Ammon's horn (tissue), 1 donor: ENCODE data around the gene CNDP2.
A peak's percentile ranks its signal among the peaks of the same experiment; 100 is the strongest.

ENCODE experiments used
- DNase-seq: peaks from one replicate; pipeline ENCODE4 v3.0.0-alpha.2; 2016; ENCODE audit warnings: low spot score

Gene CNDP2

DNA sequence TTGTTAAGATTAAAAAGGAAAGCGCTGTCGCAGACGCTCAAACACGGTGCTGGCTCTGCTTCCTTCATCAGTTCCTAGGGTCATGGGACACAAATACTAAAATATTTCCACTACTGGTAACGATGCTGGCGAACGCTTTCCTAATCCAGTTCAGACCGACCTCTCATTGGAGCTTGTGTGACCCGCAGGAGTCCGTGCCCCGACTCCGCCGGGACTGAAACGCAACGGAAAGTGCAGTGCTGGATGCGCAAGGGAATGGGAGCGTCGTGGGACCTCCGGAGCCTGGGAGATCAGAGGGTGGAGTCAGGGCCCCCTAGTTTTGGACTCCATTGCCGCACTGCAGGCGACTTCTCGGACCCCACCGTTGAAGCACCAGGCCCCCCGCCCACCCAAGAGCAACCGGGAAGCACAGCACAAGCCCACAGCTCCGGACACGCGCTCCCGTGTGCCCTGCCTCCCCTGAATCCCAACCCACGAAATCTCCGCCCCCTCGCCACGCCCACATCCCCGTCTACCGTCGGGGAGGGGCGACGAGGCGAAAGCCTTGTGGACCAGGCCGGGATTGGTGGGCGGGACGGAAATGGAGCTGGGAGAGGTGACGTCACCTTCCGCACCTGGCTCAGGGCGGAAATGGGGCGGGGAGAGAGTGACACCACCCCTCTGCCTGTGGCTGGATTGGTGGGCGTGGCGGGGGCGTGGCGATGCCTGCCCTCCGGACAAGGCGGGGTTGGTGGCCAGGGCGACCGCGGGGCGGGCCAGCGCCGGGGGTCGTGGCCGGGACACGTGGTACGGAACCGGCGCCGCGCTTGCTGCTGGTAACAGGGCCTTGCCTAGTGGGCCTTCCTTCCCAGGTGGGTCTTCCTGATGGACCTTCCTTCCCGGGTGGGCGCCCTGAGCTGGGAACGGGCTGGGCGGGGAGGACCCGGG lies at the start of gene CNDP2:
Gene CNDP2 (plus strand): TSS at position 783 of the 927 bp plus-strand sequence. CDS start 3,611 bp downstream, outside the sequence.
- peak; percentile 100 for DNase-seq

DNA sequence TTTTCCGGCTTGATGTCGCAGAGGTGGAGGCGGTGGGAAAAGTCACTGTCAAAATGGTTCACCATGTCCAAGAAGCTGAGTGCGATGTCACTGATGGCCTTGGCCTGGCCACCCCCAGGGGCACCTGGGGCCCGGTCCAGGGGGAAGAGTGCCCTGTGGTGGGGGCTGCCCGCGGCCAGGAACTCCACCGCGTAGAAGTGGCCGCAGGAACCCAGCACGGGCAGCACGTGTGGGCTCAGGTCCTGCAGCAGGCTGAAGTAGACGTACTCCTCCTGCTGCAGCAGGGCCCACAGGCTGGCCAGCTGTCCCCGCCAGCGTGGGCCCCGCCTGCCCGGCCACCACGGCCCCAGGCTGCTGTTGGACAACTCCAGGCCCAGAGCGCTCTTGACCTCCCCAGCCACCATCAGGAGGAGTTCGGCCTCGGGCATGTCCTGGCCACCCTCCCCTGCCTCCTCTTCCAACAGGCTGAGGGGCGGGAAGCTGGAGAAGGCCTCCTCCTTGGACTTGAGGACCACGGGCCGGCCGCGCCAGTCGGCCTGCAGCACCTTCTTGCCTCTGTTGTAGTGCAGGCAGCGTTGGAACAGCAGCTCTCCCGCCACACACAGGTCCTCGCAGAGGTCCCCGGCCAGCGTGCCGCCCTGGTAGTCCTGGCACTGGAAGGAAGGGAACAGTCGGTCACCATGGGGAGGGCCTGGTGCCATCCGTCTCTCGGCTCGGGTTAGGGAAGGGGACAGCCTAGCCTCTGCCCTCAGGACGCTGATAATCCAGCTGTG lies 49.3 kb upstream of the CNDP2 start:
- DNase-seq: no peak

DNA sequence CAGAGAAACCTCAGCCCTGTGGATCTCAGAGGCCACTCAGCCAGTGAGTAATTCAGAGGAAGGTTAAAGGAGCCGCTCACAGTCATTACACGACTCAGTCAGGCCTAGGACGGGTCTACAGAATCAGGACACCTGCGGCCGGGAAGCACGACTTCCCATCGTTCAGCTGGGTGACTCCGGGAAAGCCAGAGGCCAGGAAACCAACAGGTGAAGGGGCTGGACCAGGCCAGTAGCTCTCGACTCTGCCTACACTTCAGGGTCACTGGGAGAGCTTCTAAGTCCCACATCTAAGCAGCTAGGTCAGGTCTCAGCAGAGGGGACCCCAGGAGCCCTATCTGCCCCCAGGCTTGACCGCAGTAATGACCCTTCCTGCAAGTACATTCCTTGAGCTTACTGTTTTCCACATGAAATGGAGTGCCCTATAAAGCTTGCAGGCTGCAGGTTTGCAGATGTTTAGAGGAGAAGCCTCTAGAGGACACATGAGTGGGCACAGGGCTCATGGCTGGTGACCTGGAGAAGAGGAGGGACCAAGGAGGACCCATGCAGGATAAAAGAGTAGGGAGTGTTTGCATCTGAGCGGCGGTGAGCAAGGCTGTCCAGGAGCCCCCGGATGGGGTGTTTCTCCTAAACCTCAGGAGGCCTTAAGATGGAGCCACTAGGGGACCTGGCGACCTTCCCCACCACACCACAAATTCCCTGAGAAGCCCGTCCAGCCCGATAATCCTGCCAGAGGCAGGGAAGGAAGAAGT lies 48.6 kb upstream of the CNDP2 start:
- DNase-seq: no peak

DNA sequence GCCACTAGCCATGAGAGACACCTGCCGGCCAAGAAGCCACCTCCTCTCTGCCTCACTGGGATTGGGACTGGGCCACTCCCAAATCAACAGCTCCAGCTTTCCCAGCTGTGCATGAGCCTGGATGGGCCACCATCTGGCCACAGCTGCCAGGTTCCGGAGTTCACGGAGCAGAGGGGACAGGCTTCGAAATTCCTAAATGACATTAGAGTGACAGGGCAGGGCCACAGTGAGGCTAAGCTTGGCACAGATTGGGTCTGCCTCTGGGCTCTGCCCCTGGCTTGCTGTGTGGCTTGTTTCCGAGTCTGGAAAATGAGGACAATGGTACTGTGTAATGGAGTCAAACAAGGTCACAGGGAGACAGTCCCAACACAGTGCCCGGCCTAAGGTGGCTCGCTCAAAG lies 45.5 kb upstream of the CNDP2 start:
- peak; percentile 87 for DNase-seq

DNA sequence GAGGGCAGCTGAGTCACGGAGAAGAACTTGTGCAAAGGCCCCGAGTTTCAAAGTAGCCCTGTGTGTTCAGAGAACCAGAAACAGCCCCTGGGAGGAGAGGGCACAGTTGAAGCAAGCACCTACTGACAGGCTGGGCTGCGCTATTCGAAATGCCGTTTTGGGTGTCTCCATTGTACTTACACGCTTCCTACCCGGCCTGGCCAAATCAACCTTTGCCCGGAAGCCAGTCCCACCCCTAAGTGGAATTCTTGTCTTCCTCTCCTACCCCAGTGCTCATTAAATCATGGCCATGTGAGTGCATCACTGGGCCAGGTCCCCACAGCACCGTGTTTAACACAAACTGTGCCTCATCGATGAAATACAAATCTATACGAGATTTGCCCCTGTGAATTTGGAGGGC lies 45.0 kb upstream of the CNDP2 start:
- no peak for DNase-seq

DNA sequence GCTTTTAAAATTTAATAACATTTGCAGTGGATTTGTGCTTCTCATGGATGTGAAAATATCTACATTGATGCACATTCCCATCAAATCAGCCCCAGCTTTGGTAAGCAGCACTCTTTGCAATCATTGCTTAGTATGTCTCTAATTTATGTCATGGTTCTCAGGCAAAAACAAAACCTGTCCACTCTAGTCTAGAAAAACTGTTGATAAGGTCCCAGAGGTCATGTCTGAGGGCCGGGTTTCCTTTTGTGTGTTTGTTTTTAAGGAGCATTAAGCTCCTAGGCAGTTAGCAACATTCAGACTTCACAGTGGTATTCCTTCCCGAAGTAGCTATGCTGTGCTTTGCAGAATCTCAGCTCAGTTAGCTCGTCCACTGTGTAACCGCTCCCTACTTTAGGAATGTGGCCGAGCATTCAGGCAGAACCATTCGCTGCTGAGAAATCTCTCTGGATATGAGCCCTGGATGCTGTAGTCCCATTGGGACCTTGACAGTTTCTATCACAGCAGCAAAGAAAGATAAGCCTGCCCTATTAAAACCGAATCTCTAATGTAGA lies 43.1 kb upstream of the CNDP2 start:
- DNase-seq: peak; percentile 27

DNA sequence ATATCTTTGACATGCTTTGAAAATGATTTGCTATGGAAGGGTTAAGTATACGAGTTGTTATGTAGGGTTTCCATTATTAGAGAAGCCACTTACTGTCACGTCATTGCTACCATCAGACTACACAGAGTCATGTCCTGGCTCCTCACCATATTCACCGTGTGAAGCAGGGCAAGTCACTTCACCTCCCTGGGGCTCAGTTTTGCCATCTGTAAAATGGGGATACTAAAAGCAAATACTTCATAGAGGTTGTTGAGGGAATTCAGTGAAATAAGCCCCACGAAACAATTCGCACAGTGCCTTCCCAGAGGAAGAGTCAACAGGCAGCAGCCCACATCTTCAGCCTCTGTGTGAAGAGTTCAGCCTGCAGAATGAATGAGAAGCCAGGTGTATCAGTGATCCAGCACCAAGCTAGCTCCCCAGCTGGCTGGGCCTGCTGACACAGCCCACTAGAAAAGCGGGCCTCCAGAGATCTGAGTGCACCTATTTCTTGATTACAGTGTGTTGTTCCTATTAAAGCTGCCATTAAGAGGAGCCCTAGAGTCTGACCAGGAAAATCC lies 42.4 kb upstream of the CNDP2 start:
- no peak for DNase-seq

DNA sequence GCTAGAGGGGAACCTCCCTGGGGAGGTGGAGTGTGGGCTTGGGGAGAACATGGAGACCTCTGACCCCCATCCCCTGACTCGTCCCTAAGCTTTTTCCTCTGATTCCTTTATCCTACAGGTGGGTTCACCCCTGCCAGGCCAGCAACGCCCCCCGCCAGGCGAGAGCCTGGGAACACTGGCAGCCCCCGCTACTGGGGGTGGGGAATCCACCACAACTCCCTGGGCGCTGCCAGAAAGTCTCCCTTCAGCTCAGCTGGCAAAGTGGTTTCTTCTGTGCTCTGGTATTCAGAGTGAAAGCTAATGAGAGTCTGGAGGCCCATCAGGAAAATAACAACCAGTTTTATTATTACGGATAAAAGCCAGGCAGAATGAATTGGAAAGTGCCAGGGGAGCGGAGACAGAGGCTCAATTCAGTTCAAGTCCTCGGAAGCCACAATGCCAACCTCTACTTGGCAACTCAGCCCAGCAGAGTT lies 41.8 kb upstream of the CNDP2 start:
- DNase-seq: peak; percentile 91

DNA sequence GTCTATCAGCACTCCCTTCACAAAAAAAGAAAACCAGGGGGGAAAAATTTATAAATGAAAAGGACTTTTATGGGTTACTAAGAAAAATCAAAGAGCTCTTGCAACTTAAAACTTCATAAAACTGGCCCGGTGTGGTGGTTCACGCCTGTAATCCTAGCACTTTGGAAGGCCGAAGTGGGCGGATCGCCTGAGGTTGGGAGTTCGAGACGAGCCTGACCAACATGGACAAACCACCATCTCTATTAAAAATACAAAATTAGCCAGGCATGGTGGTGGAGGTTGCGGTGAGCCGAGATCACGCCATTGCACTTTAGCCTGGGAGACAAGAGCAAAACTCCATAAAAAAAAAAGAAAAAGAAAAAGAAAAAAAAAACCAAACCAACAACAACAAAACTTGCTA lies 40.8 kb upstream of the CNDP2 start:
- no peak for DNase-seq

DNA sequence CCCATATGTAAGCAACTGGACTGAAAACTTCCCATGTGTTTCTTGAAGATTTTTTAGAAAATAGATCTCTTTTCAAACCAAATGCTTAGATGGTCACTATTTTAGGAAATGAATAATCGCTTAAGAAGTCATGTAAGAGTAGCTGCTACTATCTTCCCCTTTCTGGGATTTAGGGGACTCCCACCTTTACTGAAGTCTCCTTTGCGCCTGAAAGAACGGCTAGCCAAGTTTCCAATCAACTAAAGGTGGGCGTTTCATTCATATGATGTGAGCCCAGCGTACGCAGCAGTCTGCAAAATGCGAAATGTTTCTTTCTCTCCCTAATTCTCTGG lies 40.2 kb upstream of the CNDP2 start:
- no peak for DNase-seq

DNA sequence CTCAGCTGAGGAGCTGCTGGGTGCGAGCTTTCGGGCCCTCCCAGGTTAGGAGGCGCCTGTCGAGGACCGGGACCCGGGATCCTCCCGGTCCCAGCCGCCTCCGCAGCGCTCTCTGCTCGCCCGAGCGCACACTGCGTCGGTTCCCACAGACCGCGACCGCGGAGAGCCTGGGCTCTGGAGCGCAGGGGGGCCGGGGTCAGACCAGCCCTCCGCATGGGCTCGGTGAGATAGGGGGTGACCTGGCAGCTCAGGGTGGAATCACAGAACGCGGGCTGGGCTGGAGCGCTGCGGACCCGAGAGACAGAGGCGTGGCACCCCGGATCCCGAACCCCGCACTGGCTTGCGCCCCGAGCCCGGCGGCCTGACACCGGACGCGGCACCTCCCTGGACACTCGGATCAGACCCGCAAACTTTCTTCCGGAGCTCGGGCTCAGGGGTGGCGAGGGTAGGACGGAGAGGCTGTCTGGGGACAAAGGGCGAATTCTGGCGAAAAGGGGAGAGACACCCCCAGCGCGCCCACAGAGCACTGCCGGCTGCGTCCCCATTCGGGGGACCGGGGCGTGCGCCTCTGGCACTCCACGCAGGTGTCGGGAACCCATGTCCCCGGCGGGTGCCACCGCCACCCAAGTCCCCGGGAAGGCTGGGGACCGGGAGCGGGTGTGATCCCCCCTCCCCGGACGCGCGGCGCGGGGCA lies 39.7 kb upstream of the CNDP2 start:
- DNase-seq: no peak

DNA sequence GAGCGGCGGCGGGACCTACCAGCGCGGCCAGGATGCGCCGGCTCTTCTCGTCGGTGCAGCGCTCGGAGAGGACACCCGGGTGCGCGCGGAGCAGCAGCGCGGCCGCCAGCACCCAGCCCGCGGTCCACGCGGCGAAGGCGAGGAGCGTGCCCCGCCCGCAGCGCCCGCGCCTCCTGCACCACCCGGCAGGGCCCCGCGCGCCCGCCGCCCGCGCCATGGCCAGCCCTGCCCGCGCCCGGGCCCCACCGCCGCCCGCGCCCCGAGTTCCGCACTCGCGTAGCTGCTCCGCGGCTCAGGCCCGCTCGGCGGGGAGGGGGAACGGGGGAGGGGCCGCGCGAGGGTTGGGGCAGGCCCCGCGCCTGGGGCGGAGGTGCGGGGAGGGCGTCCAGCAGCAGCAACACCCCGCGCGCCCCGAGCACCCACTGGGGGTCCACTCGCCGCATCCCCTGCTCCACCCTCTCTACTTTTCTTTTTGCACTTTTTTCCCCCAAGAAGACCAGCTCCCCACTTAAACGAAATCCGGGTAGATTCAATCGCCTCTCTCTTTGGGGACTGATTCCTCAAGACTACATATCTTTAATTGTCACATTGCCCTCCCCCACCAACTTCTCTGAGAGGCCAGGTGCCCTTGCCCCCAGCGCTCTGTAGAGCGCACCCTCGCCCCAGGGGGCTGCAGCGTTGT lies 39.0 kb upstream of the CNDP2 start, which contains the start of gene DIPK1C:
Gene DIPK1C (minus strand): TSS at position 266 of the 682 bp plus-strand sequence. CDS start 49 bp downstream, at position 217.
- DNase-seq: peak; percentile 67

DNA sequence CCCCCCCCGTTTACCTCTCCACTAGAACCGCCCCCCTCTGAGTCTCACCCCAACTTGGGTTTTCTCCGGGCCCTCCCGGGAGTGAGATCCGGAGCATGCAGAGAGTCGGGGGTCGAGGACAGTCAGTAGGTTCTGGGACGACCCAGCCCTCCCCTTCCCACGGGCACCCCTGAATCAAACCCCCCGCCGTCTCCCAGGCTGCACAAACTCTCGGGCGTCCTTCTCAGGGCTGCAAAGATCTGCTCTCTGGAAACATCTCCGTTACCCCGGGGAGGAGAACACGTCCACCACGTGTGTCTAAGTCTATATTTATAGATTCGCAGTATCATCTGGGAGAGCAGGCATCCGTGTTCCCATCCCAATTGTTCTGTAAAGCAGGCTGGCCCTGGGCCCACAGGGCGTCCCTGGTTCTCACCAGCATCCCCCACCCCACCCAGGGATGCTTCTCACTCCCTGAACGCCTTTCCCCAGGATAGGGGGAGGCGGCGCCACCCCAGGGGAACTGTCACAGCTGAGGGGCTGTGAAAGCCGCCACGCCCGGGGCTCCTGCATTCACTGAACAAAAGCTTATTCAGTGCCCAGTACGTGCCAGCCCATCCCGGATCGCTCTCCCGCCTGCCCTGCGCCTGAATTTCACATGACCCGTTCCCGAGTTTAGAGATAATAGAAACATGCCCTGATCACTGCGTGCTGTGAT lies 38.3 kb upstream of the CNDP2 start:
- DNase-seq: peak; percentile 90

DNA sequence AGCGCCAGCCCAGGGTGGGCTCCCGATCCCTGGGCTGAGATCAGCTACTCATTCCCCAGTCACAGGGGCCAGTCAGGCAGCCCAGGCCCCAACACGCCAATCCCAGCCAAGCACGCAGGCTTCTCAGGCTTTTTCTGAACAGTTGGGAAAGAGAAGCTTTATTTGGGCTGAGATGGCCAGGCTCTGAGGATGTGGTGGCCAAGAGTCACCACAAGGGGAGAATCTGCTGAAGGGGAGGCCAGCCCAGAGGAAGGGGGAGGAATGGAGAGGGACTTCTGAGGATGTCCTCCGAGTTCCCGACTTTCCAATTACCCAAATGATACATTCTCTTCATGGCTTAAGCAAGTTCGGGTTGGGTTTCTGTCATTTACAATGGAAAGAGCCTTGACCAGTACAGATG lies 36.3 kb upstream of the CNDP2 start:
- DNase-seq: peak; percentile 48

DNA sequence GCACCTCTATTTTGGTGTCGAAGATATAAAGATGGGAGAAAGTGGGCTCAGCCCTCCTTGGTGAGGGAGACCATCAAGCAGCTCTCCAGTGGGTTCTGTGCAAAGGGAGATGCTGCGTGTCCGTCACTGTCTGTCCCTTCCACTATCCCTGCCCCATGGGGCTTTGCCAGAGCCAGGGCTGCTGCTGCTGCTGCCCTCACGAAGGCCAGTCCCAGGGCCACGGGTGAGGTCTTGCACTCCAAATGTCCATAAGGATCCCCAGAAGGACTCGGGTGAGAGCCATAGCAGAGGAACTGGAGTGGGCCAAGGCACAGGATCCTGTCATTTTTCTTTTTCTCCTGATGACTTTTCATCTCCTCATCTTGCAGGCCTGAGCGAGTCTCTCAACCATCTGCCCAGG lies 35.3 kb upstream of the CNDP2 start:
- no peak for DNase-seq

DNA sequence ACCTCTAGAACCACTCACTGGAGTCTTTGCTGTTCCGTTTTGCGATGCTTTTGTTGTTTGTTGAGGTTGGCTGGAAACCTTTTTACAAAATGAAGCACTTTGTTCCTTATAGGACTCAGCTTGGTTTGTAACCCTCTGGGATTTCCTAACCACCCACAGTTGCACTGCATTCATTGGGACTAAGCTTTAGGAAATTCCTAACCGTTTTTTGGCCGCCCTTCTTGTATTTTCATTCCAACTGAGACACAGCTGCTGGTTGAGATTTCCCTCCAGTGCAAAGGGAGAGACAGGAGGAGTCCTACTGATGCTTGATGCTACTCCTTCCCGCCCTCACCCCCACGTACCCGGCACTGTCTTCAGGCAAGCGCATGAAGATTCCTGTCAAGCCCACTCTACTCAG lies 32.9 kb upstream of the CNDP2 start:
- no peak for DNase-seq

DNA sequence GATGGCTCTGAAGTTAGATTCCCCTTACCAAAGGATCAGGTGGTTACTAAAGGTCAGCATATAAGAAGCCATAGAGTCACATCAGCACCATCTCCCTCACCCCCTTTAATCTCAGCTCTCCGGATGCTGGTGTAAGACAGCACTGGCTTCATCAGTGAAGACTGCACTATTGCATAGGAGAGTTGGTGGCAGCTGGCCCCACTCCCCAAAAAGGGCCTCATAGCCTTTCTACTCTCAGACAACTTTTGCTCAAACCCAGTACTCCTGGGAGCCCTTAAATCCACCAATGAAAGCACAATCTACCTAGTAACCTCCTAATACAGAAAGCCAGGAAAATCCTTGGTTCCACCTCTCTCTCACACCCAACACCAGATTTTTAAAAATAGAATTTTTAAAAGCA lies 32.2 kb upstream of the CNDP2 start:
- DNase-seq: no peak

DNA sequence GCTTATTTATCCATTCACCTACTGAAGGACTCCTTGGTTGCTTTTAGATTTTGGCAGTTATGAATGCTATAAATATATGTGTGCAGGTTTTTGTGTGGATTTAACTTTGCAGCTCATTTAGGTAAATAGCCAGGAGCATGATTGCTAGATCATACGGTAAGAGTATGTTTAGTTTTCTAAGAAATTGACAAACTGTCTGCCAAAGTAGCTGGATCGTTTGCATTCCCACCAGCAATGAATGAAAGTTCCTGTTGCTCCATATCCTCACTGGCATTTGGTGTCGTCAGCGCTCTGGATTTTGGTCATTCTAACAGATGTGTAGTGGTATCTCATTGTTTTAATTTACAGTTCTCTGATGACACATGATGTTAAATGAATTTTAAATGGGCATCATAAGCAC lies 30.4 kb upstream of the CNDP2 start:
- DNase-seq: no peak

DNA sequence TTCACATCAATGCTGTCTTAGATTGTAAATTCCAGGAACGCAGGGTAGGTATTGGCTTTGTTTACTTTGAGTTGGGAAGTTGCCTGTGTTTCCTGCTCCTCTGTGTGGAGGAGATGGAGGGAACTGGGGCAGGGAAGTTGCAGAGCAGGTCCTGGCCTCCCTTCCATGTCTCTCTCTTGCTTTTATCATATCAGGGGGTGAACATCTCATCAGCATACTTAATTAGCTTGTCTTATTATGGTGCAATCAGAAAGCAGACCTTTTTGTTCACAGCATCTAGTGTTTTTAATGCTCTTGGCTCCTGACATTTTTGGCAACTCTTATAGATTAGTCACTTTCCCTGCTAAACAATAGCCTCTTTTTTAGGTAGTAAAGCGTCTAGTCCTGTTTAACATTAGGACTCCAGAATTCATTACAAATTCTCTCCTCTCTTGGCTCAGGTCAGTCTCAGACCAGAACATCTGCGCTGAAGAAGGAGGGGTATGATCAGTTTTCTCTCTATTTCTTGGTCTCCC lies 27.6 kb upstream of the CNDP2 start:
- DNase-seq: no peak

DNA sequence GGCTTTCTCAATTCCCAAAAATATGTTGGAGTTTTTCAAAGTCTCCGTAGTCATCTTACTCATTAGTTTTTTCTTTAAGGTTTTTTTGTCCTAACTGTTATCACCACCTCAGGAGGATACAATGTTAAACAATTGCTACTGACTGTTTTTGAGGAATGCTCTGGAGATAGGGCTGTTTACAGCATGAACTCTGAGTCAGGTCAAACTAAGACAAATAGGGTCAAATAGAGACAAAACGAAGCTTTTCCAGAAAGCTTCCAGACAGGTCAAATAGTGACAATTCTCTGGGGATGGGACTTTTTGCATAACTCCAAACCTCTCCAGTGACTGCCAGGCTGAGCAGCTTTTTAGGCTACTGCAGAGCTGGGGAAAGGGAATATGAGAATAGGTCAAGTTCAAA lies 23.9 kb upstream of the CNDP2 start:
- no peak for DNase-seq
